ENCODE results near the gene SYCP2L.

GRCh38 chr6:11016452-11016851 is 129.6 kb downstream of the SYCP2L start:
- TF ChIP-seq CTCF (conservative IDR thresholded peaks at IDR 0.05 in 1 of 2, IDR thresholded peaks at IDR 0.05 in 1 of 2; ENCODE audit: extremely low read depth in 1 of 2, insufficient read depth in 1 of 2, low read depth in 1 of 2, low read length in 2 of 2) (no peak), EZH2 (IDR thresholded peaks at IDR 0.05; ENCODE audit: borderline replicate concordance, low read length) (no peak)

All from mammary epithelial cell (primary cell).